Nephron progenitor cell (in vitro differentiated cells): ENCODE data around the gene PUM2.

Experiments used
- DNase-seq: peaks from one replicate; pipeline ENCODE4 v3.0.0; 2021
- H3K27ac Mint-ChIP-seq: 2 replicates; pipeline ENCODE4 v1.8.0; 2021; ENCODE audit warnings: mild to moderate bottlenecking, moderate library complexity, mixed read lengths
- H3K27me3 Mint-ChIP-seq: 2 replicates; pipeline ENCODE4 v1.8.0; 2021; ENCODE audit warnings: mild to moderate bottlenecking, low read depth, mixed read lengths; ENCODE audit not compliant: poor library complexity
- H3K36me3 Mint-ChIP-seq: 2 replicates; pipeline ENCODE4 v1.8.0; 2021; ENCODE audit warnings: low read depth, mixed read lengths
- H3K4me1 Mint-ChIP-seq: 2 replicates; pipeline ENCODE4 v1.8.0; 2021; ENCODE audit warnings: mixed read lengths
- H3K4me3 Mint-ChIP-seq: 2 replicates; pipeline ENCODE4 v1.8.0; 2021; ENCODE audit warnings: mild to moderate bottlenecking, moderate library complexity, mixed read lengths
- H3K9me3 Mint-ChIP-seq: 2 replicates; pipeline ENCODE4 v1.8.0; 2021; ENCODE audit warnings: mild to moderate bottlenecking, moderate library complexity, mixed read lengths
- CTCF ChIP-seq: fragments of 200-600 bp; sonication (generic); IDR thresholded peaks from 2 replicates; pipeline ENCODE4 v1.5.0; 2021; ENCODE audit warnings: antibody characterized with exemption

PUM2 gene

DNA sequence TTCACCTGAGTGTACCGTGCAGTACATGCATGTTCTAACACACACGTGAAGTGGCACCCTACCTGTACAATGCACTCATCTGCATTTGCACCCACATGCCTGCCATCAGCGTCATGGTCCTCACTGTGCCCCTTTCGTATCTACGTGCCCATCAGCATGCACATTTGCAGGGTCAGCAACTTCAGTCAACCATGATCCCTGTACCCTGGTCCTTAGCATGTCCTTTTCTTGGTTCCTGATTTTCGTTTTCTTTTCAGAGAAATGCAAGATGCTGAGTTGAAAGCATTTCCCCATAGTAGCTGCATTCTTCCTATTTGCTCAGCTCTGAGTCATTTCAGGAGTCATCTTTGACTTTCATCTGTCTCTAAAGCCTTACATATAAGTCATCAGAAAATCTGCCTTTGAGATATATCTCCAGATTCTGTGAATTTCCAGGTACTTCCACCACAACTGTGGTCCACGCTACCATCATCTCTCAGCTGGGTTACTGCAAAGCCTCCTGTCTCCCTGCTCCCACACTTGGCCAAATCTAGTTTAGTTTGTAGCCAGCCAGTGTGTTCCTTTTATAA, 14.7 kb upstream of the PUM2 start:
- no peak for DNase-seq
- H3K36me3 Mint-ChIP-seq = peaks cover 9% of the 10 kb centered on the region

DNA sequence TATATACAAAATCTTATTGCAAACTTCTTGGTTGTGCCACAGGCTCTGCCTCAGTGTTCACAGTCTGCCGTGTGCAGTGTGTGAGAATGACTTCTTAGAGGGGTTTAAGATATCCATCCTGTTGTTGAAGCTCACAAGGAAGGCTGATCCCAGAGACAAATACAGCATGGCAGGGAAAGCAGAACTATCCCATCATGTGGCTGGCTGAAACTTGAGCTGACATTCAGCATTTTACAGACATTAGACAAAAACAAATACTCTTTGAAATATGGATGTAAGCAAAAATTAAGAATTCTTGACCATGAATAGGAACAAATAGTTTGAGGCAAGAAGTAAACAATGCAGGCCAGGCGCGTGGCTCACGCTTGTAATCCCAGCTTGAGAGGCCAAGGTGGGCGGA, 12.9 kb upstream of the PUM2 start:
- H3K36me3 Mint-ChIP-seq = peaks cover 4% of the 10 kb centered on the region
- H3K4me3 Mint-ChIP-seq = no peak overlapping the region
- no peak for DNase-seq
- peaks cover 22% of the 10 kb centered on the region for H3K9me3 Mint-ChIP-seq
- TF ChIP-seq CTCF = no peak
- peaks cover 4% of the 10 kb centered on the region for H3K27me3 Mint-ChIP-seq
- no peak overlapping the region for H3K27ac Mint-ChIP-seq
- H3K4me1 Mint-ChIP-seq = peaks cover 15% of the 10 kb centered on the region

More for the DNA sequence above, 14.7 kb upstream of the PUM2 start:
- Mint-ChIP-seq H3K27me3 (peaks cover 13% of the 10 kb centered on the region), H3K9me3 (peaks cover 38% of the 10 kb centered on the region), H3K4me3 (no peak overlapping the region), H3K4me1 (peaks cover 29% of the 10 kb centered on the region), H3K27ac (no peak overlapping the region)
- TF ChIP-seq CTCF = no peak

DNA sequence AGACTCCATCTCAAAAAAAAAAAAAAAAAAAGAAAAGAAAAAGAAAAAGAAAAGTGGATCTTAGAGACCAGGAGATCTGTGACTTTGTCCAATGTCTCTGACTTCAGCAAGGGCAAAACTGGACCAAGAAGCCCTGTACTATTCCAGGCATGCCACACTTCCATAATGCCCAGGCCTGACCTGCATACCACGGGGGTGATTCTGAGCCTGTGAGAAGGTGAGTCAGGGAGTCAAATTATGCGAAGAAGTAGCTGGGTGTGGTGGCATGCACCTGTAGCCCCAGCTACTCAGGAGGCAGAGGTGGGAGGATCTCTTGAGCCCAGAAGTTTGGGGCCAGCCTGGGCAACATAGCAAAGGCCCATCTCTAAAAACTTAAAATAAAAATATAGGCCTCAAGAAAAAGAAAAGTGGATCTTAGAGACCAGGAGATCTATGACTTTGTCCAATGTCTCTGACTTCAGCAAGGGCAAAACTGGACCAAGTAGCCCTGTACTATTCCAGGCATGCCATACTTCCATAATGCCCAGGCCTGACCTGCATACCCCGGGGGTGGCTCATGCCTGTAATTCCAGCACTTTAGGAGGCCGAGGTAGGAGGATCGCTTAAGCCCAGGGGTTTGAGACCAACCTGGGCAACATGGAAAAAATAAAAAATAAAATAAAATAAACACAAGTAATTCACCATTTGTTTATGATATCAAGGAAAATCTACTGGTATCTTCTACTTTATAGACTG, 12.2 kb upstream of the PUM2 start:
- DNase-seq = no peak
- no peak for TF ChIP-seq CTCF
- peaks cover 15% of the 10 kb centered on the region for H3K9me3 Mint-ChIP-seq
- H3K27ac Mint-ChIP-seq = no peak overlapping the region
- H3K36me3 Mint-ChIP-seq = no peaks in the 10 kb centered on the region
- H3K27me3 Mint-ChIP-seq = peaks cover 4% of the 10 kb centered on the region
- H3K4me3 Mint-ChIP-seq = no peak overlapping the region
- peaks cover 15% of the 10 kb centered on the region for H3K4me1 Mint-ChIP-seq

- no peak overlapping the region for H3K27ac Mint-ChIP-seq
- peaks cover 4% of the 10 kb centered on the region for H3K27me3 Mint-ChIP-seq
- no peak for DNase-seq
- no peak for TF ChIP-seq CTCF
- H3K9me3 Mint-ChIP-seq = peaks cover 5% of the 10 kb centered on the region
- no peaks in the 10 kb centered on the region for H3K36me3 Mint-ChIP-seq
- H3K4me1 Mint-ChIP-seq = peaks cover 15% of the 10 kb centered on the region
- no peak overlapping the region for H3K4me3 Mint-ChIP-seq
Observed at GRCh38 chr2:20361893-20362292, 11.2 kb upstream of the PUM2 start.

GRCh38 chr2:20359096-20359495, 8.5 kb upstream of the PUM2 start:
- Mint-ChIP-seq H3K27ac (no peak overlapping the region), H3K4me3 (no peak overlapping the region), H3K4me1 (peaks cover 19% of the 10 kb centered on the region), H3K9me3 (no peaks in the 10 kb centered on the region), H3K36me3 (no peaks in the 10 kb centered on the region), H3K27me3 (peaks cover 4% of the 10 kb centered on the region)
- DNase-seq = no peak
- no peak for TF ChIP-seq CTCF
